H9 (cell line): ENCODE data around the gene ZMAT3. TPM values are rescaled to one million over a fixed set of nuclear protein-coding genes. Genes with fewer than 3 reads are reported as not detected.

Source experiments
- DNase-seq: peaks from one replicate; pipeline ENCODE4 v3.0.0-alpha.2; 2017
- H2AFZ ChIP-seq: one replicate; pipeline ENCODE4 v1.6.1; 2013; ENCODE audit warnings: mild to moderate bottlenecking, low read length, control low read depth, moderate library complexity
- H2AK5ac ChIP-seq: 2 replicates; pipeline ENCODE4 v1.6.1; 2013; ENCODE audit warnings: low read length, control low read depth, mixed read lengths; ENCODE audit not compliant: insufficient read length
- H2BK120ac ChIP-seq: one replicate; pipeline ENCODE4 v1.6.1; 2013; ENCODE audit warnings: low read depth, mild to moderate bottlenecking, low read length, control low read depth, inconsistent platforms; ENCODE audit not compliant: poor library complexity, severe bottlenecking
- H2BK12ac ChIP-seq: 2 replicates; pipeline ENCODE4 v1.6.1; 2013; ENCODE audit warnings: low read length, control low read depth, mixed read lengths, low read depth; ENCODE audit not compliant: insufficient read length
- H2BK15ac ChIP-seq: 2 replicates; pipeline ENCODE4 v1.6.1; 2013; ENCODE audit warnings: low read depth, low read length, control low read depth
- H2BK20ac ChIP-seq: one replicate; pipeline ENCODE4 v1.6.1; 2013; ENCODE audit warnings: low read depth, mild to moderate bottlenecking, low read length, control low read depth, inconsistent platforms; ENCODE audit not compliant: poor library complexity, severe bottlenecking
- H2BK5ac ChIP-seq: 2 replicates; pipeline ENCODE4 v1.6.1; 2013; ENCODE audit warnings: low read length, control low read depth, mixed read lengths; ENCODE audit not compliant: insufficient read length
- H3K14ac ChIP-seq: 2 replicates; pipeline ENCODE4 v1.6.1; 2013; ENCODE audit warnings: low read length, control low read depth; ENCODE audit not compliant: insufficient read depth
- H3K18ac ChIP-seq: 2 replicates; pipeline ENCODE4 v1.6.1; 2013; ENCODE audit warnings: low read depth, mild to moderate bottlenecking, mixed read lengths, low read length, control low read depth; ENCODE audit not compliant: insufficient read length
- H3K23ac ChIP-seq: 2 replicates; pipeline ENCODE4 v1.6.1; 2013; ENCODE audit warnings: low read length, control low read depth, mixed read lengths, low read depth; ENCODE audit not compliant: insufficient read length
- H3K23me2 ChIP-seq: 2 replicates; pipeline ENCODE4 v1.6.1; 2013; ENCODE audit warnings: low read depth, mild to moderate bottlenecking, mixed read lengths, low read length, control low read depth; ENCODE audit not compliant: insufficient read length, poor library complexity, severe bottlenecking
- H3K27ac ChIP-seq: 2 replicates; pipeline ENCODE4 v1.5.1; 2013; ENCODE audit warnings: low read length, control low read depth, mixed read lengths, low read depth; ENCODE audit not compliant: insufficient read length
- H3K27me3 ChIP-seq: 2 replicates; pipeline ENCODE4 v1.6.1; 2013; ENCODE audit warnings: low read length, control low read depth, inconsistent platforms; ENCODE audit not compliant: insufficient read depth
- H3K4ac ChIP-seq: 2 replicates; pipeline ENCODE4 v1.6.1; 2013; ENCODE audit warnings: low read depth, mild to moderate bottlenecking, control low read depth, inconsistent platforms, low read length, moderate library complexity
- H3K4me1 ChIP-seq: 2 replicates; pipeline ENCODE4 v1.6.1; 2013; ENCODE audit warnings: low read length, control low read depth, inconsistent platforms; ENCODE audit not compliant: insufficient read depth
- H3K4me2 ChIP-seq: 2 replicates; pipeline ENCODE4 v1.6.1; 2013; ENCODE audit warnings: low read length, control low read depth, mixed read lengths; ENCODE audit not compliant: insufficient read length, insufficient read depth
- H3K56ac ChIP-seq: 2 replicates; pipeline ENCODE4 v1.6.1; 2013; ENCODE audit warnings: low read depth, mild to moderate bottlenecking, mixed read lengths, low read length, control low read depth; ENCODE audit not compliant: insufficient read length
- H3K79me1 ChIP-seq: 2 replicates; pipeline ENCODE4 v1.6.1; 2013; ENCODE audit warnings: low read depth, mild to moderate bottlenecking, moderate library complexity, low read length, control low read depth, inconsistent platforms; ENCODE audit not compliant: insufficient read depth, poor library complexity, severe bottlenecking
- H3K79me2 ChIP-seq: 2 replicates; pipeline ENCODE4 v1.6.1; 2013; ENCODE audit warnings: low read length, control low read depth, inconsistent platforms; ENCODE audit not compliant: insufficient read depth
- H3K9ac ChIP-seq: 2 replicates; pipeline ENCODE4 v1.6.1; 2013; ENCODE audit warnings: low read length, control low read depth, mixed read lengths; ENCODE audit not compliant: insufficient read length; ENCODE audit errors: extremely low read depth
- H3K9me3 ChIP-seq: one replicate; pipeline ENCODE4 v1.6.1; 2013; ENCODE audit warnings: low read depth, low read length, inconsistent platforms; ENCODE audit not compliant: control insufficient read depth
- H3T11ph ChIP-seq: one replicate; pipeline ENCODE4 v1.6.1; 2013; ENCODE audit warnings: mild to moderate bottlenecking, low read length, control low read depth, inconsistent platforms
- H4K20me1 ChIP-seq: one replicate; pipeline ENCODE4 v1.6.1; 2013; ENCODE audit not compliant: control insufficient read depth, insufficient read length, insufficient read depth
- H4K5ac ChIP-seq: 2 replicates; pipeline ENCODE4 v1.6.1; 2013; ENCODE audit warnings: low read depth, mild to moderate bottlenecking, mixed read lengths, low read length, control low read depth; ENCODE audit not compliant: insufficient read length
- H4K8ac ChIP-seq: replicated peaks from 2 replicates; pipeline ENCODE4 v1.6.1; 2013; ENCODE audit warnings: low read length, control low read depth, mixed read lengths, low read depth; ENCODE audit not compliant: insufficient read length
- H4K91ac ChIP-seq: 2 replicates; pipeline ENCODE4 v1.6.1; 2013; ENCODE audit warnings: low read depth, mild to moderate bottlenecking, moderate library complexity, mixed read lengths, low read length, control low read depth; ENCODE audit not compliant: insufficient read length
- H3K27ac Mint-ChIP-seq, 3 experiments: 2 replicates in 2 of 3; 3 replicates in 1 of 3; pipeline ENCODE4 v1.8.0; 2020 to 2021; ENCODE audit warnings: mixed read lengths in 3 of 3, mild to moderate bottlenecking in 1 of 3, moderate library complexity in 1 of 3
- H3K27me3 Mint-ChIP-seq: 2 replicates; pipeline ENCODE4 v1.8.0; 2021; ENCODE audit warnings: low read depth, mild to moderate bottlenecking, moderate library complexity, mixed read lengths
- H3K36me3 Mint-ChIP-seq, 3 experiments: 2 replicates in 2 of 3; 3 replicates in 1 of 3; pipeline ENCODE4 v1.8.0; 2020 to 2021; ENCODE audit warnings: low read depth in 3 of 3, mixed read lengths in 3 of 3; ENCODE audit not compliant: insufficient read depth in 1 of 3
- H3K4me1 Mint-ChIP-seq, 2 experiments: 2 replicates each; pipeline ENCODE4 v1.8.0; 2020; ENCODE audit warnings: mixed read lengths in 2 of 2
- H3K4me3 Mint-ChIP-seq, 2 experiments: 2 replicates in 1 of 2; 3 replicates in 1 of 2; pipeline ENCODE4 v1.8.0; 2020 to 2021; ENCODE audit warnings: mild to moderate bottlenecking in 2 of 2, mixed read lengths in 2 of 2, moderate library complexity in 1 of 2
- H3K9me3 Mint-ChIP-seq, 2 experiments: 2 replicates in 1 of 2; 3 replicates in 1 of 2; pipeline ENCODE4 v1.8.0; 2020; ENCODE audit warnings: mild to moderate bottlenecking in 2 of 2, mixed read lengths in 2 of 2, moderate library complexity in 1 of 2
- WGBS: extraction: QIAGEN DNeasy Blood & Tissue Kit; methylation state at CpG from one replicate; pipeline ENCODE4 v1.1.7; 2013; ENCODE audit warnings: missing lambda C conversion rate, low lambda C conversion rate, mixed read lengths; ENCODE audit not compliant: insufficient read length; ENCODE audit errors: extremely low coverage; 5-methylcytosine and 5-hydroxymethylcytosine counted together
- total RNA-seq: library from RNA; stranded (reverse); gene quantifications from 2 replicates; pipeline ENCODE4 v1.2.1, GENCODE V29; 2021
- TF ChIP-seq, protein P1 (sequence below): fragments of 200-600 bp; sonication (generic); conservative IDR thresholded peaks from 3 replicates; pipeline ENCODE4 v1.8.0; 2021; ENCODE audit warnings: antibody characterized with exemption, mild to moderate bottlenecking

ZMAT3 gene
- total RNA-seq, 1 experiment from 2014 or later, result 9.4 TPM

DNA sequence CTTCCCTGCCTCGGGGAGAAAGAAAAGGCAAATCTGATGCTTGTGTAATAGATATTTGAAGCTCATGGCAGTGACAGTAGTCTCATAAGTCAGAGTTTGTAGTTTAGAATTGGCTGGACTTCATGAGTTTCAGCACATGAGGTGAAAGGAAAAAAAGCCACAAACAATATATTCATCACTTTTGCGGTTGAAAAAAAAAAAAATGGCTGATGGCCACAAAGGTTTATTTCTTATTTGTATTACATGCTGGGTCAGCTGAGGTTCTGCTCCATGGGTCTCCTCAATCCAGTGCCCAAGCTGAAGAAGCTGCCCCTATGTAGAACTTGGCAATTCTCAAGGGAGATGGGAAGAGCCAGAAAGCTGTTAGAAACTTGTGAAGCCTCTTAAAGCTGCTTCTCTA is 2.2 kb upstream of the ZMAT3 start:
- no peak overlapping the region for H4K5ac ChIP-seq
- H3K4ac ChIP-seq, result no peak overlapping the region
- no peak overlapping the region for H2AK5ac ChIP-seq
- H3K56ac ChIP-seq, result no peak overlapping the region
- TF ChIP-seq, protein P1, sequence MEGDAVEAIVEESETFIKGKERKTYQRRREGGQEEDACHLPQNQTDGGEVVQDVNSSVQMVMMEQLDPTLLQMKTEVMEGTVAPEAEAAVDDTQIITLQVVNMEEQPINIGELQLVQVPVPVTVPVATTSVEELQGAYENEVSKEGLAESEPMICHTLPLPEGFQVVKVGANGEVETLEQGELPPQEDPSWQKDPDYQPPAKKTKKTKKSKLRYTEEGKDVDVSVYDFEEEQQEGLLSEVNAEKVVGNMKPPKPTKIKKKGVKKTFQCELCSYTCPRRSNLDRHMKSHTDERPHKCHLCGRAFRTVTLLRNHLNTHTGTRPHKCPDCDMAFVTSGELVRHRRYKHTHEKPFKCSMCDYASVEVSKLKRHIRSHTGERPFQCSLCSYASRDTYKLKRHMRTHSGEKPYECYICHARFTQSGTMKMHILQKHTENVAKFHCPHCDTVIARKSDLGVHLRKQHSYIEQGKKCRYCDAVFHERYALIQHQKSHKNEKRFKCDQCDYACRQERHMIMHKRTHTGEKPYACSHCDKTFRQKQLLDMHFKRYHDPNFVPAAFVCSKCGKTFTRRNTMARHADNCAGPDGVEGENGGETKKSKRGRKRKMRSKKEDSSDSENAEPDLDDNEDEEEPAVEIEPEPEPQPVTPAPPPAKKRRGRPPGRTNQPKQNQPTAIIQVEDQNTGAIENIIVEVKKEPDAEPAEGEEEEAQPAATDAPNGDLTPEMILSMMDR, result no peak
- no peak overlapping the region for H4K8ac ChIP-seq
- no peak overlapping the region for H2BK5ac ChIP-seq
- no peak overlapping the region for H2BK20ac ChIP-seq
- H3K18ac ChIP-seq, result no peak overlapping the region
- H3K27me3 ChIP-seq, result no peaks in the 10 kb centered on the region
- H3K4me2 ChIP-seq, result no peak overlapping the region
- H3K9me3 ChIP-seq, result no peaks in the 10 kb centered on the region
- no peak overlapping the region for H2AFZ ChIP-seq
- H2BK12ac ChIP-seq, result no peak overlapping the region
- no peak overlapping the region for H2BK120ac ChIP-seq
- H3K79me1 ChIP-seq, result no peaks in the 10 kb centered on the region
- no peak overlapping the region for H3K23ac ChIP-seq
- no peaks in the 10 kb centered on the region for H4K20me1 ChIP-seq
- no peak overlapping the region for H3K27ac Mint-ChIP-seq
- no peak overlapping the region for H3K4me3 Mint-ChIP-seq
- H3K27me3 Mint-ChIP-seq, result 0 out of 2 replicates have a peak, but pooled peaks cover 1% of the 10 kb centered on the region
- H3K79me2 ChIP-seq, result no peaks in the 10 kb centered on the region
- no peaks in the 10 kb centered on the region for H3K36me3 Mint-ChIP-seq
- H3K23me2 ChIP-seq, result peaks cover 11% of the 10 kb centered on the region
- peaks cover 7 to 14% of the 10 kb centered on the region in 2 experiments for H3K4me1 Mint-ChIP-seq
- no peak overlapping the region for H3K9ac ChIP-seq
- no peaks in the 10 kb centered on the region for H3K9me3 Mint-ChIP-seq
- H2BK15ac ChIP-seq, result no peak overlapping the region
- WGBS, result no CpG with 5 or more reads among the region's 2 CpGs
- no peak overlapping the region for H3K14ac ChIP-seq
- H3K4me1 ChIP-seq, result no peaks in the 10 kb centered on the region
- no peak for DNase-seq
- no peak overlapping the region for H3T11ph ChIP-seq
- H3K27ac ChIP-seq, result no peak overlapping the region
- H4K91ac ChIP-seq, result no peak overlapping the region
